GM23338 (cell line): ENCODE results near the gene CSRNP3. TPM values are rescaled to one million over a fixed set of nuclear protein-coding genes. Genes with fewer than 3 reads are reported as not detected.

Source experiments
- ATAC-seq: fragments of 200-7000 bp; cut with Tn5 transposase; 3 replicates; pipeline ENCODE4 v1.9.1; 2020
- DNase-seq: peaks from one replicate; pipeline ENCODE4 v3.0.0-alpha.2; 2015; ENCODE audit warnings: low spot score
- H2AFZ ChIP-seq: fragments of 200-600 bp; sonication (generic); 2 replicates; pipeline ENCODE4 v1.8.0; 2016; ENCODE audit warnings: antibody characterized with exemption, mild to moderate bottlenecking, moderate library complexity
- H3F3A ChIP-seq: fragments of 200-600 bp; sonication (generic); replicated peaks from 2 replicates; pipeline ENCODE4 v1.8.0; 2017; ENCODE audit warnings: antibody characterized with exemption, mixed run types, low read depth
- H3K27ac ChIP-seq: fragments of 200-600 bp; sonication (generic); 2 replicates; pipeline ENCODE4 v1.6.1; 2016; ENCODE audit warnings: low read depth
- H3K27me3 ChIP-seq: fragments of 200-600 bp; sonication (generic); 2 replicates; pipeline ENCODE4 v1.8.0; 2016; ENCODE audit warnings: mild to moderate bottlenecking, mixed run types, moderate library complexity; ENCODE audit not compliant: insufficient read depth
- H3K36me3 ChIP-seq: fragments of 200-600 bp; sonication (generic); 2 replicates; pipeline ENCODE4 v1.8.0; 2016; ENCODE audit warnings: mild to moderate bottlenecking; ENCODE audit not compliant: insufficient read depth
- H3K4me1 ChIP-seq: fragments of 200-600 bp; sonication (generic); 2 replicates; pipeline ENCODE4 v1.8.0; 2016; ENCODE audit warnings: mild to moderate bottlenecking, moderate library complexity; ENCODE audit not compliant: insufficient read depth
- H3K4me2 ChIP-seq: fragments of 200-600 bp; sonication (generic); 2 replicates; pipeline ENCODE4 v1.7.1; 2017; ENCODE audit warnings: mixed run types
- H3K4me3 ChIP-seq: fragments of 200-600 bp; sonication (generic); 2 replicates; pipeline ENCODE4 v1.6.1; 2016; ENCODE audit warnings: mixed run types
- H3K79me2 ChIP-seq: fragments of 200-600 bp; sonication (generic); replicated peaks from 2 replicates; pipeline ENCODE4 v1.8.0; 2017; ENCODE audit warnings: mild to moderate bottlenecking; ENCODE audit not compliant: insufficient read depth
- H3K9me2 ChIP-seq: fragments of 200-600 bp; sonication (generic); 2 replicates; pipeline ENCODE4 v1.8.0; 2017; ENCODE audit not compliant: insufficient read depth
- H4K20me1 ChIP-seq: fragments of 200-600 bp; sonication (generic); replicated peaks from 2 replicates; pipeline ENCODE4 v1.8.0; 2017; ENCODE audit warnings: mild to moderate bottlenecking; ENCODE audit not compliant: insufficient read depth
- H3K27ac Mint-ChIP-seq: 2 replicates; pipeline ENCODE4 v1.8.0; 2020; ENCODE audit warnings: inconsistent platforms, mild to moderate bottlenecking, moderate library complexity, mixed read lengths
- H3K27me3 Mint-ChIP-seq: 3 replicates; pipeline ENCODE4 v1.8.0; 2022; ENCODE audit warnings: low read depth, mild to moderate bottlenecking, moderate library complexity, mixed read lengths, inconsistent platforms; ENCODE audit not compliant: insufficient read depth, poor library complexity
- H3K36me3 Mint-ChIP-seq: 3 replicates; pipeline ENCODE4 v1.8.0; 2021; ENCODE audit warnings: low read depth, mild to moderate bottlenecking, inconsistent platforms, moderate library complexity, mixed read lengths
- H3K4me1 Mint-ChIP-seq: 3 replicates; pipeline ENCODE4 v1.8.0; 2020; ENCODE audit warnings: mild to moderate bottlenecking, inconsistent platforms, mixed read lengths
- H3K4me3 Mint-ChIP-seq: 3 replicates; pipeline ENCODE4 v1.8.0; 2021; ENCODE audit warnings: moderate library complexity, mild to moderate bottlenecking, inconsistent platforms, mixed read lengths
- H3K9me3 Mint-ChIP-seq: 3 replicates; pipeline ENCODE4 v1.8.0; 2020; ENCODE audit warnings: moderate library complexity, mild to moderate bottlenecking, inconsistent platforms, mixed read lengths
- CREB1 ChIP-seq: fragments of 250-450 bp; sonication (Bioruptor Pico); IDR thresholded peaks from 2 replicates; pipeline ENCODE4 v1.5.0; 2020; ENCODE audit warnings: low read depth, mild to moderate bottlenecking, moderate library complexity
- EZH2 ChIP-seq: fragments of 200-600 bp; sonication (generic); IDR thresholded peaks from one replicate; pipeline ENCODE4 v1.8.0; 2017; ENCODE audit warnings: antibody characterized with exemption, mild to moderate bottlenecking, low read depth; ENCODE audit not compliant: unreplicated experiment
- EZH2phosphoT487 ChIP-seq: fragments of 200-600 bp; sonication (generic); IDR thresholded peaks from one replicate; pipeline ENCODE4 v1.8.1; 2018; ENCODE audit warnings: antibody characterized with exemption; ENCODE audit not compliant: unreplicated experiment
- JUNB ChIP-seq: IDR thresholded peaks from one replicate; pipeline ENCODE4 v1.6.1; 2016; ENCODE audit warnings: antibody characterized with exemption; ENCODE audit not compliant: unreplicated experiment
- NANOG ChIP-seq: IDR thresholded peaks from 2 replicates; pipeline ENCODE4 v1.6.1; 2016; ENCODE audit warnings: antibody characterized with exemption, borderline replicate concordance
- POLR2AphosphoS5 ChIP-seq: IDR thresholded peaks from 2 replicates; pipeline ENCODE4 v1.6.1; 2016; ENCODE audit warnings: antibody characterized with exemption, low read depth
- STAT1 ChIP-seq: IDR thresholded peaks from one replicate; pipeline ENCODE4 v1.6.1; 2016; ENCODE audit warnings: antibody characterized with exemption; ENCODE audit not compliant: unreplicated experiment
- ZNF114 ChIP-seq: fragments of 250-450 bp; sonication (Bioruptor Pico); IDR thresholded peaks from 2 replicates; pipeline ENCODE4 v1.5.0; 2020; ENCODE audit warnings: mild to moderate bottlenecking, moderate library complexity
- ZNF331 ChIP-seq: fragments of 250-450 bp; sonication (Bioruptor Pico); IDR thresholded peaks from 2 replicates; pipeline ENCODE4 v1.5.0; 2020; ENCODE audit warnings: low read depth, mild to moderate bottlenecking, moderate library complexity
- polyA plus RNA-seq: library from polyadenylated mRNA; unstranded; fragments of >200 nt; fragmentation: Nextera tagmentation; extraction: Ambion mirVana; gene quantifications from 2 replicates; pipeline ENCODE4 v1.2.1, GENCODE V29; 2016
- total RNA-seq: library from RNA; depleted of rRNA; stranded (reverse); fragments of >200 nt; shearing (Covaris generic); gene quantifications from 2 replicates; pipeline ENCODE4 v1.2.3, GENCODE V29; 2014
- TF ChIP-seq, protein P1 (sequence below): IDR thresholded peaks from one replicate; pipeline ENCODE4 v1.6.1; 2018; ENCODE audit warnings: antibody characterized with exemption; ENCODE audit not compliant: unreplicated experiment
- TF ChIP-seq, protein P2 (sequence below): fragments of 250-450 bp; sonication (Bioruptor Pico); IDR thresholded peaks from 2 replicates; pipeline ENCODE4 v1.5.0; 2020; ENCODE audit warnings: mild to moderate bottlenecking, moderate library complexity
- TF ChIP-seq, protein P3 (sequence below): IDR thresholded peaks from 2 replicates; pipeline ENCODE4 v1.6.1; 2016; ENCODE audit warnings: antibody characterized with exemption
- TF ChIP-seq, protein P4 (sequence below), 2 experiments: fragments of 200-600 bp in 1 of 2; sonication (generic) in 1 of 2; conservative IDR thresholded peaks; 2 replicates each; pipeline versions ENCODE4 v1.5.1 to v1.6.1; 2016 to 2017; ENCODE audit warnings: antibody characterized with exemption in 2 of 2, low read depth in 2 of 2, mild to moderate bottlenecking in 2 of 2, moderate library complexity in 1 of 2

CSRNP3 gene
- total and polyA plus RNA-seq, 2 experiments from 2014 or later, result 3.8 to 6.8 TPM

DNA sequence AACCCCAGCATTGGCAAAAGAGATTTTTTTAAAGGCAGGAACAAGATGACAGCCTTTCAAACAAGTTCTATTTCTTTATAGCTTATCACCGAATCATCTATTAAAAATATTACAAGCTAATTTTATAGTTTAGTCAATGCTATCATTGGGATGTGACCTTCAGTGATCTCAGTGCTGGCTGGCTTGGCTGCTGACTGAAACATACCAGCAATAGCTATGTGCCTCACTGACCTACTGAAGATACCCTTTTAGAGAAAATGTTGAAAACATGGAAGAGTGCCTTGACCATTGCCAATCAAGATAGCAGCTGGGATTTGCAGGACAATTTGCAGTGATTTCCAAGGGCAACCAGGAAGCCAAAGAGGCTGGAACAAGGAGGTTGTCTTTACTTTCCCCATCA lies 44.0 kb downstream of the CSRNP3 start:
- no peaks in the 10 kb centered on the region for H3K9me2 ChIP-seq
- no peaks in the 10 kb centered on the region for H3K4me1 ChIP-seq
- no peaks in the 10 kb centered on the region for H3F3A ChIP-seq
- no peak overlapping the region for H2AFZ ChIP-seq
- no peak overlapping the region for H3K4me2 ChIP-seq
- no peak overlapping the region for H3K4me3 ChIP-seq
- Mint-ChIP-seq H3K4me3 (no peak overlapping the region), H3K27me3 (no peaks in the 10 kb centered on the region), H3K4me1 (no peaks in the 10 kb centered on the region), H3K27ac (no peak overlapping the region), H3K36me3 (no peaks in the 10 kb centered on the region; the same call in 2 of the 3 replicates), H3K9me3 (no peaks in the 10 kb centered on the region)
- DNase-seq (no peak), ATAC-seq (no peak)
- no peaks in the 10 kb centered on the region for H4K20me1 ChIP-seq
- no peaks in the 10 kb centered on the region for H3K79me2 ChIP-seq
- H3K27me3 ChIP-seq, result no peaks in the 10 kb centered on the region
- H3K36me3 ChIP-seq, result no peaks in the 10 kb centered on the region
- H3K27ac ChIP-seq, result no peak overlapping the region
- no peak for TF ChIP-seq EZH2
- TF ChIP-seq NANOG, result no peak
- no peak for TF ChIP-seq ZNF331
- no peak for TF ChIP-seq ZNF114
- TF ChIP-seq STAT1, result no peak
- TF ChIP-seq, protein P1, sequence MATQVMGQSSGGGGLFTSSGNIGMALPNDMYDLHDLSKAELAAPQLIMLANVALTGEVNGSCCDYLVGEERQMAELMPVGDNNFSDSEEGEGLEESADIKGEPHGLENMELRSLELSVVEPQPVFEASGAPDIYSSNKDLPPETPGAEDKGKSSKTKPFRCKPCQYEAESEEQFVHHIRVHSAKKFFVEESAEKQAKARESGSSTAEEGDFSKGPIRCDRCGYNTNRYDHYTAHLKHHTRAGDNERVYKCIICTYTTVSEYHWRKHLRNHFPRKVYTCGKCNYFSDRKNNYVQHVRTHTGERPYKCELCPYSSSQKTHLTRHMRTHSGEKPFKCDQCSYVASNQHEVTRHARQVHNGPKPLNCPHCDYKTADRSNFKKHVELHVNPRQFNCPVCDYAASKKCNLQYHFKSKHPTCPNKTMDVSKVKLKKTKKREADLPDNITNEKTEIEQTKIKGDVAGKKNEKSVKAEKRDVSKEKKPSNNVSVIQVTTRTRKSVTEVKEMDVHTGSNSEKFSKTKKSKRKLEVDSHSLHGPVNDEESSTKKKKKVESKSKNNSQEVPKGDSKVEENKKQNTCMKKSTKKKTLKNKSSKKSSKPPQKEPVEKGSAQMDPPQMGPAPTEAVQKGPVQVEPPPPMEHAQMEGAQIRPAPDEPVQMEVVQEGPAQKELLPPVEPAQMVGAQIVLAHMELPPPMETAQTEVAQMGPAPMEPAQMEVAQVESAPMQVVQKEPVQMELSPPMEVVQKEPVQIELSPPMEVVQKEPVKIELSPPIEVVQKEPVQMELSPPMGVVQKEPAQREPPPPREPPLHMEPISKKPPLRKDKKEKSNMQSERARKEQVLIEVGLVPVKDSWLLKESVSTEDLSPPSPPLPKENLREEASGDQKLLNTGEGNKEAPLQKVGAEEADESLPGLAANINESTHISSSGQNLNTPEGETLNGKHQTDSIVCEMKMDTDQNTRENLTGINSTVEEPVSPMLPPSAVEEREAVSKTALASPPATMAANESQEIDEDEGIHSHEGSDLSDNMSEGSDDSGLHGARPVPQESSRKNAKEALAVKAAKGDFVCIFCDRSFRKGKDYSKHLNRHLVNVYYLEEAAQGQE, result no peak
- TF ChIP-seq, protein P2, sequence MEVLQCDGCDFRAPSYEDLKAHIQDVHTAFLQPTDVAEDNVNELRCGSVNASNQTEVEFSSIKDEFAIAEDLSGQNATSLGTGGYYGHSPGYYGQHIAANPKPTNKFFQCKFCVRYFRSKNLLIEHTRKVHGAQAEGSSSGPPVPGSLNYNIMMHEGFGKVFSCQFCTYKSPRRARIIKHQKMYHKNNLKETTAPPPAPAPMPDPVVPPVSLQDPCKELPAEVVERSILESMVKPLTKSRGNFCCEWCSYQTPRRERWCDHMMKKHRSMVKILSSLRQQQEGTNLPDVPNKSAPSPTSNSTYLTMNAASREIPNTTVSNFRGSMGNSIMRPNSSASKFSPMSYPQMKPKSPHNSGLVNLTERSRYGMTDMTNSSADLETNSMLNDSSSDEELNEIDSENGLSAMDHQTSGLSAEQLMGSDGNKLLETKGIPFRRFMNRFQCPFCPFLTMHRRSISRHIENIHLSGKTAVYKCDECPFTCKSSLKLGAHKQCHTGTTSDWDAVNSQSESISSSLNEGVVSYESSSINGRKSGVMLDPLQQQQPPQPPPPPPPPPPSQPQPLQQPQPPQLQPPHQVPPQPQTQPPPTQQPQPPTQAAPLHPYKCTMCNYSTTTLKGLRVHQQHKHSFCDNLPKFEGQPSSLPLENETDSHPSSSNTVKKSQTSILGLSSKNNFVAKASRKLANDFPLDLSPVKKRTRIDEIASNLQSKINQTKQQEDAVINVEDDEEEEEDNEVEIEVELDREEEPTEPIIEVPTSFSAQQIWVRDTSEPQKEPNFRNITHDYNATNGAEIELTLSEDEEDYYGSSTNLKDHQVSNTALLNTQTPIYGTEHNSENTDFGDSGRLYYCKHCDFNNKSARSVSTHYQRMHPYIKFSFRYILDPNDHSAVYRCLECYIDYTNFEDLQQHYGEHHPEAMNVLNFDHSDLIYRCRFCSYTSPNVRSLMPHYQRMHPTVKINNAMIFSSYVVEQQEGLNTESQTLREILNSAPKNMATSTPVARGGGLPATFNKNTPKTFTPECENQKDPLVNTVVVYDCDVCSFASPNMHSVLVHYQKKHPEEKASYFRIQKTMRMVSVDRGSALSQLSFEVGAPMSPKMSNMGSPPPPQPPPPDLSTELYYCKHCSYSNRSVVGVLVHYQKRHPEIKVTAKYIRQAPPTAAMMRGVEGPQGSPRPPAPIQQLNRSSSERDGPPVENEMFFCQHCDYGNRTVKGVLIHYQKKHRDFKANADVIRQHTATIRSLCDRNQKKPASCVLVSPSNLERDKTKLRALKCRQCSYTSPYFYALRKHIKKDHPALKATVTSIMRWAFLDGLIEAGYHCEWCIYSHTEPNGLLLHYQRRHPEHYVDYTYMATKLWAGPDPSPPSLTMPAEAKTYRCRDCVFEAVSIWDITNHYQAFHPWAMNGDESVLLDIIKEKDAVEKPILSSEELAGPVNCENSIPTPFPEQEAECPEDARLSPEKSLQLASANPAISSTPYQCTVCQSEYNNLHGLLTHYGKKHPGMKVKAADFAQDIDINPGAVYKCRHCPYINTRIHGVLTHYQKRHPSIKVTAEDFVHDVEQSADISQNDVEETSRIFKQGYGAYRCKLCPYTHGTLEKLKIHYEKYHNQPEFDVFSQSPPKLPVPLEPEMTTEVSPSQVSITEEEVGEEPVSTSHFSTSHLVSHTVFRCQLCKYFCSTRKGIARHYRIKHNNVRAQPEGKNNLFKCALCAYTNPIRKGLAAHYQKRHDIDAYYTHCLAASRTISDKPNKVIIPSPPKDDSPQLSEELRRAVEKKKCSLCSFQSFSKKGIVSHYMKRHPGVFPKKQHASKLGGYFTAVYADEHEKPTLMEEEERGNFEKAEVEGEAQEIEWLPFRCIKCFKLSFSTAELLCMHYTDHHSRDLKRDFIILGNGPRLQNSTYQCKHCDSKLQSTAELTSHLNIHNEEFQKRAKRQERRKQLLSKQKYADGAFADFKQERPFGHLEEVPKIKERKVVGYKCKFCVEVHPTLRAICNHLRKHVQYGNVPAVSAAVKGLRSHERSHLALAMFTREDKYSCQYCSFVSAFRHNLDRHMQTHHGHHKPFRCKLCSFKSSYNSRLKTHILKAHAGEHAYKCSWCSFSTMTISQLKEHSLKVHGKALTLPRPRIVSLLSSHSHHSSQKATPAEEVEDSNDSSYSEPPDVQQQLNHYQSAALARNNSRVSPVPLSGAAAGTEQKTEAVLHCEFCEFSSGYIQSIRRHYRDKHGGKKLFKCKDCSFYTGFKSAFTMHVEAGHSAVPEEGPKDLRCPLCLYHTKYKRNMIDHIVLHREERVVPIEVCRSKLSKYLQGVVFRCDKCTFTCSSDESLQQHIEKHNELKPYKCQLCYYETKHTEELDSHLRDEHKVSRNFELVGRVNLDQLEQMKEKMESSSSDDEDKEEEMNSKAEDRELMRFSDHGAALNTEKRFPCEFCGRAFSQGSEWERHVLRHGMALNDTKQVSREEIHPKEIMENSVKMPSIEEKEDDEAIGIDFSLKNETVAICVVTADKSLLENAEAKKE (CRISPR knock-in tag), result no peak
- TF ChIP-seq, protein P3, sequence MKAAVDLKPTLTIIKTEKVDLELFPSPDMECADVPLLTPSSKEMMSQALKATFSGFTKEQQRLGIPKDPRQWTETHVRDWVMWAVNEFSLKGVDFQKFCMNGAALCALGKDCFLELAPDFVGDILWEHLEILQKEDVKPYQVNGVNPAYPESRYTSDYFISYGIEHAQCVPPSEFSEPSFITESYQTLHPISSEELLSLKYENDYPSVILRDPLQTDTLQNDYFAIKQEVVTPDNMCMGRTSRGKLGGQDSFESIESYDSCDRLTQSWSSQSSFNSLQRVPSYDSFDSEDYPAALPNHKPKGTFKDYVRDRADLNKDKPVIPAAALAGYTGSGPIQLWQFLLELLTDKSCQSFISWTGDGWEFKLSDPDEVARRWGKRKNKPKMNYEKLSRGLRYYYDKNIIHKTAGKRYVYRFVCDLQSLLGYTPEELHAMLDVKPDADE, result no peak
- no peak for TF ChIP-seq EZH2phosphoT487
- TF ChIP-seq, protein P4, sequence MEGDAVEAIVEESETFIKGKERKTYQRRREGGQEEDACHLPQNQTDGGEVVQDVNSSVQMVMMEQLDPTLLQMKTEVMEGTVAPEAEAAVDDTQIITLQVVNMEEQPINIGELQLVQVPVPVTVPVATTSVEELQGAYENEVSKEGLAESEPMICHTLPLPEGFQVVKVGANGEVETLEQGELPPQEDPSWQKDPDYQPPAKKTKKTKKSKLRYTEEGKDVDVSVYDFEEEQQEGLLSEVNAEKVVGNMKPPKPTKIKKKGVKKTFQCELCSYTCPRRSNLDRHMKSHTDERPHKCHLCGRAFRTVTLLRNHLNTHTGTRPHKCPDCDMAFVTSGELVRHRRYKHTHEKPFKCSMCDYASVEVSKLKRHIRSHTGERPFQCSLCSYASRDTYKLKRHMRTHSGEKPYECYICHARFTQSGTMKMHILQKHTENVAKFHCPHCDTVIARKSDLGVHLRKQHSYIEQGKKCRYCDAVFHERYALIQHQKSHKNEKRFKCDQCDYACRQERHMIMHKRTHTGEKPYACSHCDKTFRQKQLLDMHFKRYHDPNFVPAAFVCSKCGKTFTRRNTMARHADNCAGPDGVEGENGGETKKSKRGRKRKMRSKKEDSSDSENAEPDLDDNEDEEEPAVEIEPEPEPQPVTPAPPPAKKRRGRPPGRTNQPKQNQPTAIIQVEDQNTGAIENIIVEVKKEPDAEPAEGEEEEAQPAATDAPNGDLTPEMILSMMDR (conservative IDR thresholded peaks at IDR 0.05; ENCODE audit: low read depth in 2 of 2), result no peak
- no peak for TF ChIP-seq POLR2AphosphoS5
- TF ChIP-seq JUNB, result no peak
- no peak for TF ChIP-seq CREB1 (CRISPR knock-in tag)
